Endothelial cell of hepatic sinusoid (primary cell): ENCODE data around the gene MAB21L1.

Experiments
- in situ Hi-C: cut with HindIII; loops from 2 replicates; pipeline ENCODE4 v1.10.0; 2017; ENCODE audit warnings: low sequenced_read_pairs

MAB21L1 gene

DNA sequence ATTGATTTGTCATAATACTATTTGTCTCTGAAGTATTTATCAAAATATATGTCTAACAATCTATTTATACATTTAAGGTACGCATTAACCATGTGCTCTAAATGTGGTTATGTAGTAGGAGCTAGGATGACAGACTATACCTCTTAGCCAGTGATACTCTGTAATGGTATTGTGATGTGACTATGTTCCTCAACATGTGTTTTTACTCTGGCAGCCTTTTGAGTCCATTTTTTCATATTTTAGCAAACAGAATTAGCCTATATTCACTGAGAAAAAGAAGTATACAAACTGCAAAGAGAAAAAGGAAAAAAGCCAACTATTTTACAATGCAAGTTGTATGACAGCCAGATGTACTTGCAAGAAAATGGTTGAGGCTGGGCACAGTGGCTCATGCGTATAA, 26.7 kb downstream of the MAB21L1 start:
- in situ Hi-C loops: no loop called here

DNA sequence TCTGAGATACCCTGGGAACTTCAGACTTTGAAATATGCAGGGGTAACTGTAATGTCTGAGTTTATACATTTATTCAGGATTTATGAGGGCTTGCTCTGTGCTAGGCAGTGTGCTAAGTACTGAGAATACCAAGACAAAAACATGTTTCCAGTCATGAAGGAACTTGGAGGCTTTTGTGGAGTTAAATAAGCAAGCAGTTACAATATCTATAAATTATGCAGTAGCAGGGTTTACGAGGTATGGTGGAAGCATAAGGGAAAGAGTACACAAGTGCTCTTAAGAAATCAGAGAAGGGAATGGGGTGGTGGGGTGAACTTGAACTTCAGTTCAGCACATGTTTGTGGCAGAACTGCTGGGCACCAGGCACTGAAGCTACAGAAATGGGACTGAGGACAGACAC, 28.0 kb downstream of the MAB21L1 start:
- in situ Hi-C loops: no loop called here
